A673 (cell line): ENCODE measurements around the gene SUCLG2. TPM values are rescaled to one million over a fixed set of nuclear protein-coding genes. Genes with fewer than 3 reads are reported as not detected.

ENCODE experiments used
- BruUV-seq: library from RNA; stranded (reverse); fragments of 400-500 nt; replicated peaks from 2 replicates; lab custom pipeline; 2021; lab: Mats Ljungman, UMichigan
- CTCF ChIA-PET: fragments of 300-600 bp; sonication (Branson Sonifier 250); formaldehyde crosslinking; loops from one replicate; lab custom pipeline; 2022; ENCODE audit warnings: antibody characterized with exemption; lab: Charles Lee
- POLR2A ChIA-PET: fragments of 300-600 bp; sonication (Branson Sonifier 250); formaldehyde crosslinking; loops from one replicate; lab custom pipeline; 2022; ENCODE audit warnings: antibody characterized with exemption; ENCODE audit not compliant: low non-redundant PET; lab: Charles Lee
- DNase-seq: peaks from one replicate; pipeline ENCODE4 v3.0.0-alpha.2; 2015; ENCODE audit warnings: low spot score
- H3K27ac ChIP-seq: fragments of 200-600 bp; sonication (generic); 2 replicates; pipeline ENCODE4 v1.5.1; 2016; ENCODE audit warnings: mixed run types, low read depth, mild to moderate bottlenecking, mixed read lengths, antibody characterized with exemption, low read length; ENCODE audit not compliant: poor library complexity, severe bottlenecking
- H3K27me3 ChIP-seq: fragments of 200-600 bp; sonication (generic); replicated peaks from 2 replicates; pipeline ENCODE4 v1.6.1; 2017; ENCODE audit warnings: mixed run types, low read depth, mild to moderate bottlenecking, mixed read lengths, antibody characterized with exemption, low read length; ENCODE audit not compliant: insufficient read depth, poor library complexity
- H3K36me3 ChIP-seq: fragments of 200-600 bp; sonication (generic); 2 replicates; pipeline ENCODE4 v1.6.1; 2016; ENCODE audit warnings: mixed run types, mild to moderate bottlenecking, mixed read lengths, antibody characterized with exemption, low read length; ENCODE audit not compliant: insufficient read depth, poor library complexity, severe bottlenecking
- H3K4me1 ChIP-seq: fragments of 200-600 bp; sonication (generic); 2 replicates; pipeline ENCODE4 v1.6.1; 2017; ENCODE audit warnings: mixed run types, mild to moderate bottlenecking, mixed read lengths, antibody characterized with exemption, low read length; ENCODE audit not compliant: insufficient read depth, poor library complexity, severe bottlenecking
- H3K4me3 ChIP-seq: fragments of 200-600 bp; sonication (generic); 2 replicates; pipeline ENCODE4 v1.5.1; 2016; ENCODE audit warnings: low read depth, mixed run types, mild to moderate bottlenecking, mixed read lengths, low read length; ENCODE audit not compliant: poor library complexity, severe bottlenecking
- H3K9me3 ChIP-seq: fragments of 200-600 bp; sonication (generic); 2 replicates; pipeline ENCODE4 v1.6.1; 2016; ENCODE audit warnings: mixed run types, low read depth, mild to moderate bottlenecking, mixed read lengths, antibody characterized with exemption, low read length; ENCODE audit not compliant: poor library complexity, severe bottlenecking
- EZH2 ChIP-seq: fragments of 200-600 bp; sonication (generic); IDR thresholded peaks from 2 replicates; pipeline ENCODE4 v1.6.1; 2017; ENCODE audit warnings: borderline replicate concordance, low read depth, mild to moderate bottlenecking, mixed read lengths, antibody characterized with exemption, low read length; ENCODE audit not compliant: poor library complexity, severe bottlenecking
- intact Hi-C: fragments of 100-400 bp; cut with micrococcal nuclease; formaldehyde crosslinking; loops from one replicate; pipeline ENCODE4 v1.10.0; 2022; ENCODE audit not compliant: unreplicated experiment
- total RNA-seq: library from RNA; stranded (reverse); gene quantifications from 2 replicates; pipeline ENCODE4 v1.2.3, GENCODE V29; 2021
- TF ChIP-seq, protein P1 (sequence below): fragments of 300-800, 200-600 bp; sonication (generic); conservative IDR thresholded peaks from 2 replicates; pipeline ENCODE4 v1.5.1; 2017; ENCODE audit warnings: low read depth, mild to moderate bottlenecking, antibody characterized with exemption, low read length, moderate library complexity, mixed read lengths

SUCLG2 gene
- total RNA-seq, 1 experiment from 2014 or later: 7.4 TPM

DNA sequence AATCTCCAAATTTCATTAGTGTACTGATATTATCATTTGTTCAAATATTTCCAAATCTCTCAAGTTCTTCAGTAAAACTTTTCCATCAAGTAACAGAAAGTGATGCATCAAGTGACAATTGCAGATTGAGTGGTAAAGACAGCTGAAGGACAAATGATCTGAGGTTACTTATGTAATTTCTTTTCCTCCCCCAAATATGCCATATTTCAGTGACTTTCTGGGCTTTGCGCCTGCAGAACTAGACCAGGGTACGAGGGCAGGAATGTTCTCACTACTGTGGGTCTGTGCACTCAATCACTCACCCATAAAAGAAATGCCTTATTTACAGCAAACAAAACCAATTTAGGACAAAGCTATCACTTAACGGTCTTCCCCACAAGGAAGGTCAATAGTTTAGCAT is 4.7 kb downstream of the SUCLG2 start:
- Histone ChIP-seq H3K9me3 (no peaks in the 10 kb centered on the region), H3K27ac (no peak overlapping the region), H3K36me3 (no peaks in the 10 kb centered on the region), H3K27me3 (no peaks in the 10 kb centered on the region), H3K4me3 (no peak overlapping the region), H3K4me1 (no peaks in the 10 kb centered on the region)
- ChIA-PET CTCF (no interaction called here), POLR2A (no interaction called here)
- TF ChIP-seq EZH2: no peak
- TF ChIP-seq, protein P1, sequence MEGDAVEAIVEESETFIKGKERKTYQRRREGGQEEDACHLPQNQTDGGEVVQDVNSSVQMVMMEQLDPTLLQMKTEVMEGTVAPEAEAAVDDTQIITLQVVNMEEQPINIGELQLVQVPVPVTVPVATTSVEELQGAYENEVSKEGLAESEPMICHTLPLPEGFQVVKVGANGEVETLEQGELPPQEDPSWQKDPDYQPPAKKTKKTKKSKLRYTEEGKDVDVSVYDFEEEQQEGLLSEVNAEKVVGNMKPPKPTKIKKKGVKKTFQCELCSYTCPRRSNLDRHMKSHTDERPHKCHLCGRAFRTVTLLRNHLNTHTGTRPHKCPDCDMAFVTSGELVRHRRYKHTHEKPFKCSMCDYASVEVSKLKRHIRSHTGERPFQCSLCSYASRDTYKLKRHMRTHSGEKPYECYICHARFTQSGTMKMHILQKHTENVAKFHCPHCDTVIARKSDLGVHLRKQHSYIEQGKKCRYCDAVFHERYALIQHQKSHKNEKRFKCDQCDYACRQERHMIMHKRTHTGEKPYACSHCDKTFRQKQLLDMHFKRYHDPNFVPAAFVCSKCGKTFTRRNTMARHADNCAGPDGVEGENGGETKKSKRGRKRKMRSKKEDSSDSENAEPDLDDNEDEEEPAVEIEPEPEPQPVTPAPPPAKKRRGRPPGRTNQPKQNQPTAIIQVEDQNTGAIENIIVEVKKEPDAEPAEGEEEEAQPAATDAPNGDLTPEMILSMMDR: no peak
- no TSS peak for BruUV-seq
- DNase-seq: no peak
- intact Hi-C loops: no loop called here

DNA sequence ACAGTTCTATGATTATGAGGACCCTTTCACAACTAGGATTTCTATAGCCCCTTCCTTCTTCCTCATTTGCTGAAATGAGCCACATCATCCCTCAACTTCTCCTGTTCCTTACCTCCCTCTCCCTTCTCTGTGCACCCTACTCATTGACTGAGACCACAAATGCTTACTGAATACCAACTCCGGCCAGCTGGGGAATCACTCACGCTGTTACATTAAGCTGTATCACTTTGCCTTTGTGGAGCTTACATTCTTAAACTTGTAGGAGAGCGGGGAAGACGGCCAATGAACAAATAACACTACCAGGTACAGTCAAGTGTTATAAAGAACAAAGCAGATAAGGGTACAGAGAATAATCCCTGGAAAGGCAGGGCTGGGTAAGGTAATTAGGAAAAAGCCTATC is 5.7 kb downstream of the SUCLG2 start:
- Histone ChIP-seq H3K36me3 (no peaks in the 10 kb centered on the region), H3K27me3 (no peaks in the 10 kb centered on the region), H3K4me1 (no peaks in the 10 kb centered on the region), H3K4me3 (no peak overlapping the region), H3K27ac (no peak overlapping the region), H3K9me3 (no peaks in the 10 kb centered on the region)
- TF ChIP-seq EZH2: no peak
- CTCF ChIA-PET: no interaction called here
- intact Hi-C loops: no loop called here
- POLR2A ChIA-PET: no interaction called here
- BruUV-seq: no TSS peak
- DNase-seq: no peak

DNA sequence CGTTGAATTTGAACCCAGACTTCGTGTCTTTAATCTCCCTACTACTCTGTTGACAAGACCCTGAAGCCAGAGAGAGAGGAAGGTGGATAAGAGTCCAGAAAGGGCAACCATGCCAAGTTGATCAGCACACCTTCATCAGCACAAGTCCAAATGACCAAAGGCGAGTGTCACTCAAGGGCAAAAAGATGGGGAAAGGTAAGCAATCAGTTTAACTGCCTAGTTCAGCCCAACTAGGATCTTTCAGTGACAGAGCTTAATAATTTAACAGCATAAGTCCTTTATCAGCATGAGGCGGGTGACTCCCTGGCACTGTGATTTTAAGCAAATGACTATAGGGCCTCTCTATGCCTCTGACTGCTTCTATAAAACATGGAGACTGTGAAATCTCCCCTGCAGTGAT is 6.2 kb downstream of the SUCLG2 start:
- no TSS peak for BruUV-seq
- TF ChIP-seq, protein P1: no peak
- no peak overlapping the region for H3K27ac ChIP-seq
- H3K9me3 ChIP-seq: no peaks in the 10 kb centered on the region
- no peaks in the 10 kb centered on the region for H3K27me3 ChIP-seq
- no peaks in the 10 kb centered on the region for H3K4me1 ChIP-seq
- no peak overlapping the region for H3K4me3 ChIP-seq
- intact Hi-C loops: no loop called here
- ChIA-PET CTCF (no interaction called here), POLR2A (no interaction called here)
- H3K36me3 ChIP-seq: no peaks in the 10 kb centered on the region
- no peak for DNase-seq

DNA sequence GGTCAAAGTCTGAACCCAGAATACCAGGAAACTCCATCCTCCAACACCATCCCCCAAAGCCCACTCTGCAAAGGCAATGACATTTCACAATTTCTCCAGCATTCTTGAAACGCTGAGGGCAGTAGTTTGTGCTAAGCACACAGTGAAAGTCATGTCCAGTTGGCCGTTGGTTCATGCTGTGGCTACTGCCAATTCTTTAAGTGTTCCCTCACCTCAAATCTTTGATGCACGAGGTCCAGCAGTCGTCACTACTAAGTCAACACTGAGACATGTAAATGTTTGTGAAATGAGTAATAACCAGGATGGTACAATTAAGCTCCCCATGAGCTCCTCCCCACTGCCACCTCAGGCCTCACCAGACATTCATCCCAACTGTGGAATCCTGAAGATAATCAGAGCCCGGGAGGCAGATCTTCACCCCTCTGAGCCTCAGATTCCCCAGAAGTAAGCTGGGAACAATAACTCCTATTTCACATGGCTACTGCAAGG is 7.0 kb downstream of the SUCLG2 start:
- Histone ChIP-seq H3K9me3 (no peaks in the 10 kb centered on the region), H3K27ac (no peak overlapping the region), H3K4me3 (no peak overlapping the region), H3K27me3 (no peaks in the 10 kb centered on the region), H3K36me3 (no peaks in the 10 kb centered on the region), H3K4me1 (no peaks in the 10 kb centered on the region)
- no peak for TF ChIP-seq EZH2
- TF ChIP-seq, protein P1: no peak
- POLR2A ChIA-PET: no interaction called here
- CTCF ChIA-PET: no interaction called here
- BruUV-seq: no TSS peak
- DNase-seq: no peak
- intact Hi-C loops: no loop called here
